Bone marrow (tissue), 2 donors: ENCODE data around the gene MICALL1.
"Not testable (repeated sequence)": the region's sequence is repeated elsewhere in the genome, so short reads cannot be mapped to it uniquely, and the experiment has no call there.

Experiments
- DNase-seq, 2 donors: peaks; one replicate each; lab custom pipeline; 2025; lab: John Stamatoyannopoulos, UW

MICALL1 gene

GRCh38 chr22:37954686-37955085 is 48.6 kb downstream of the MICALL1 start:
- no peak for DNase-seq

- DNase-seq, result not testable (repeated sequence)
Measured at GRCh38 chr22:37955825-37956397, 49.8 kb downstream of the MICALL1 start.

GRCh38 chr22:37957232-37957631 is 51.1 kb downstream of the MICALL1 start:
- no peak for DNase-seq

- DNase-seq, result no peak
Measured at GRCh38 chr22:37959231-37959825, 53.2 kb downstream of the MICALL1 start.

GRCh38 chr22:37961062-37961461 is 55.0 kb downstream of the MICALL1 start:
- DNase-seq, result no peak

GRCh38 chr22:37965940-37966664 is 60.0 kb downstream of the MICALL1 start:
- DNase-seq, result no peak

- DNase-seq, result no peak
Measured at GRCh38 chr22:37967147-37967546, 61.0 kb downstream of the MICALL1 start.

GRCh38 chr22:37967637-37968451 is 61.7 kb downstream of the MICALL1 start:
- no peak for DNase-seq

GRCh38 chr22:37968452-37969251 is 62.6 kb downstream of the MICALL1 start:
- DNase-seq, result no peak

GRCh38 chr22:37970864-37971263 is 64.8 kb downstream of the MICALL1 start:
- no peak for DNase-seq

GRCh38 chr22:37971475-37972434 is 65.7 kb downstream of the MICALL1 start:
- DNase-seq, result no peak

- DNase-seq, result no peak
Measured at GRCh38 chr22:37972527-37972926, 66.4 kb downstream of the MICALL1 start.

- no peak for DNase-seq
Measured at GRCh38 chr22:37973271-37974170, 67.4 kb downstream of the MICALL1 start.

GRCh38 chr22:37975153-37975552 is 69.1 kb downstream of the MICALL1 start:
- DNase-seq, result no peak

- not testable (repeated sequence) for DNase-seq
Measured at GRCh38 chr22:37976022-37976421, 69.9 kb downstream of the MICALL1 start.

GRCh38 chr22:37976547-37976946 is 70.5 kb downstream of the MICALL1 start:
- DNase-seq, result no peak

GRCh38 chr22:37979782-37980181 is 73.7 kb downstream of the MICALL1 start:
- no peak for DNase-seq

GRCh38 chr22:37981282-37982011 is 75.3 kb downstream of the MICALL1 start:
- DNase-seq, result no peak
